A549 (cell line): ENCODE data around the gene SH3BGR.

Experiments used
- CTCF ChIP-seq: fragments of >200 bp; sonication (Bioruptor Twin); formaldehyde crosslinking; IDR thresholded peaks from 3 replicates; pipeline ENCODE4 v1.5.1; 2016
- EHMT2 ChIP-seq: fragments of 200-600 bp; sonication (generic); IDR thresholded peaks from 2 replicates; pipeline ENCODE4 v1.6.1; 2016; ENCODE audit warnings: antibody characterized with exemption, low read depth, mild to moderate bottlenecking, moderate library complexity
- KDM5A ChIP-seq: fragments of 200-600 bp; sonication (generic); IDR thresholded peaks from 2 replicates; pipeline ENCODE4 v1.6.1; 2016; ENCODE audit warnings: antibody characterized with exemption, mild to moderate bottlenecking
- POLR2A ChIP-seq: IDR thresholded peaks from 2 replicates; pipeline ENCODE4 v1.6.1; 2012; ENCODE audit warnings: mild to moderate bottlenecking, low read length
- TF ChIP-seq, protein P1 (sequence below): fragments of 200-600 bp; sonication (generic); IDR thresholded peaks from 2 replicates; pipeline ENCODE4 v1.6.1; 2016; ENCODE audit warnings: antibody characterized with exemption, mild to moderate bottlenecking, moderate library complexity

GRCh38 chr21:39518055-39518846, 66.5 kb downstream of the SH3BGR start:
- no peak for TF ChIP-seq POLR2A
- peak; percentile 76 for TF ChIP-seq CTCF
- TF ChIP-seq KDM5A = no peak
- TF ChIP-seq, protein P1, sequence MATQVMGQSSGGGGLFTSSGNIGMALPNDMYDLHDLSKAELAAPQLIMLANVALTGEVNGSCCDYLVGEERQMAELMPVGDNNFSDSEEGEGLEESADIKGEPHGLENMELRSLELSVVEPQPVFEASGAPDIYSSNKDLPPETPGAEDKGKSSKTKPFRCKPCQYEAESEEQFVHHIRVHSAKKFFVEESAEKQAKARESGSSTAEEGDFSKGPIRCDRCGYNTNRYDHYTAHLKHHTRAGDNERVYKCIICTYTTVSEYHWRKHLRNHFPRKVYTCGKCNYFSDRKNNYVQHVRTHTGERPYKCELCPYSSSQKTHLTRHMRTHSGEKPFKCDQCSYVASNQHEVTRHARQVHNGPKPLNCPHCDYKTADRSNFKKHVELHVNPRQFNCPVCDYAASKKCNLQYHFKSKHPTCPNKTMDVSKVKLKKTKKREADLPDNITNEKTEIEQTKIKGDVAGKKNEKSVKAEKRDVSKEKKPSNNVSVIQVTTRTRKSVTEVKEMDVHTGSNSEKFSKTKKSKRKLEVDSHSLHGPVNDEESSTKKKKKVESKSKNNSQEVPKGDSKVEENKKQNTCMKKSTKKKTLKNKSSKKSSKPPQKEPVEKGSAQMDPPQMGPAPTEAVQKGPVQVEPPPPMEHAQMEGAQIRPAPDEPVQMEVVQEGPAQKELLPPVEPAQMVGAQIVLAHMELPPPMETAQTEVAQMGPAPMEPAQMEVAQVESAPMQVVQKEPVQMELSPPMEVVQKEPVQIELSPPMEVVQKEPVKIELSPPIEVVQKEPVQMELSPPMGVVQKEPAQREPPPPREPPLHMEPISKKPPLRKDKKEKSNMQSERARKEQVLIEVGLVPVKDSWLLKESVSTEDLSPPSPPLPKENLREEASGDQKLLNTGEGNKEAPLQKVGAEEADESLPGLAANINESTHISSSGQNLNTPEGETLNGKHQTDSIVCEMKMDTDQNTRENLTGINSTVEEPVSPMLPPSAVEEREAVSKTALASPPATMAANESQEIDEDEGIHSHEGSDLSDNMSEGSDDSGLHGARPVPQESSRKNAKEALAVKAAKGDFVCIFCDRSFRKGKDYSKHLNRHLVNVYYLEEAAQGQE = no peak
- TF ChIP-seq EHMT2 = no peak
